ENCODE results near the gene HCRTR2. TPM values are rescaled to one million over a fixed set of nuclear protein-coding genes. Genes with fewer than 3 reads are reported as not detected.

HCRTR2 gene
- not detected in 2 replicates for total RNA-seq
- long read RNA-seq = 0 reads

GRCh38 chr6:55174211-55175026 is at the start of gene HCRTR2:
TSS of gene HCRTR2 (plus strand) at chr6:55174515. CDS start at chr6:55174588, 73 bp downstream.
- no peak for DNase-seq (ENCODE audit: low spot score, unreplicated experiment)
- Mint-ChIP-seq H3K4me3 (ENCODE audit: low read depth) (peak within 1 kb of the TSS; percentile 65), H3K27ac (no peak within 1 kb of the TSS), H3K9me3 (ENCODE audit: low read depth) (no peaks in the 10 kb centered on the region), H3K27me3 (peaks cover 57% of the 10 kb centered on the region), H3K4me1 (ENCODE audit: low read depth) (peaks cover 4% of the 10 kb centered on the region), H3K36me3 (ENCODE audit: insufficient read depth) (no peaks in the 10 kb centered on the region)
- TF ChIP-seq, protein P1, sequence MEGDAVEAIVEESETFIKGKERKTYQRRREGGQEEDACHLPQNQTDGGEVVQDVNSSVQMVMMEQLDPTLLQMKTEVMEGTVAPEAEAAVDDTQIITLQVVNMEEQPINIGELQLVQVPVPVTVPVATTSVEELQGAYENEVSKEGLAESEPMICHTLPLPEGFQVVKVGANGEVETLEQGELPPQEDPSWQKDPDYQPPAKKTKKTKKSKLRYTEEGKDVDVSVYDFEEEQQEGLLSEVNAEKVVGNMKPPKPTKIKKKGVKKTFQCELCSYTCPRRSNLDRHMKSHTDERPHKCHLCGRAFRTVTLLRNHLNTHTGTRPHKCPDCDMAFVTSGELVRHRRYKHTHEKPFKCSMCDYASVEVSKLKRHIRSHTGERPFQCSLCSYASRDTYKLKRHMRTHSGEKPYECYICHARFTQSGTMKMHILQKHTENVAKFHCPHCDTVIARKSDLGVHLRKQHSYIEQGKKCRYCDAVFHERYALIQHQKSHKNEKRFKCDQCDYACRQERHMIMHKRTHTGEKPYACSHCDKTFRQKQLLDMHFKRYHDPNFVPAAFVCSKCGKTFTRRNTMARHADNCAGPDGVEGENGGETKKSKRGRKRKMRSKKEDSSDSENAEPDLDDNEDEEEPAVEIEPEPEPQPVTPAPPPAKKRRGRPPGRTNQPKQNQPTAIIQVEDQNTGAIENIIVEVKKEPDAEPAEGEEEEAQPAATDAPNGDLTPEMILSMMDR (IDR thresholded peaks at IDR 0.05; ENCODE audit: unreplicated experiment) = no peak

GRCh38 chr6:55130806-55131324 is 43.5 kb upstream of the HCRTR2 start:
- TF ChIP-seq, protein P1 (IDR thresholded peaks at IDR 0.05; ENCODE audit: unreplicated experiment) = no peak
- H3K27ac Mint-ChIP-seq = no peak overlapping the region
- no peak overlapping the region for H3K4me3 Mint-ChIP-seq (ENCODE audit: low read depth)
- DNase-seq (ENCODE audit: low spot score, unreplicated experiment) = no peak
- no peaks in the 10 kb centered on the region for H3K27me3 Mint-ChIP-seq
- peaks cover 3% of the 10 kb centered on the region for H3K4me1 Mint-ChIP-seq (ENCODE audit: low read depth)
- no peaks in the 10 kb centered on the region for H3K36me3 Mint-ChIP-seq (ENCODE audit: insufficient read depth)
- peaks cover under 1% of the 10 kb centered on the region for H3K9me3 Mint-ChIP-seq (ENCODE audit: low read depth)

DNA sequence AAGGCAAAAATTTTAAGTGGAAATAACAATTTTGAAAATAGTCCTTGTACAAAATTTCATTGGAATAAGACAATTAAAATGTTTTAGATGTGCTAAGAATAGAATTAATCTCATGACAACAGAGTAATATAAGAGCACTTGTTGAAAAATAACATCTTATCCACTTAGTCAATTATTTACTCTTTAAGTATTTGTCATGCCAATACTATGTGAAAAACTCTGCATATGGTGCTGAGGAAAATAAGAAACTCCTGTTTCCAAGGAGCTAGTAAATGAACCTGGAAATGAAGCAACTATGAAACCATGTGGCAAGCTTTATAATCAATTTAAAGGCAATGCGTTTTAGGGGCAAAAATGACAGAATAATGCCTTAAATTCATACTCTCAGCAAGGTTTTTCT is 42.7 kb upstream of the HCRTR2 start:
- DNase-seq (ENCODE audit: low spot score, unreplicated experiment) = no peak
- peaks cover 3% of the 10 kb centered on the region for H3K4me1 Mint-ChIP-seq (ENCODE audit: low read depth)
- TF ChIP-seq, protein P1 (IDR thresholded peaks at IDR 0.05; ENCODE audit: unreplicated experiment) = no peak

DNA sequence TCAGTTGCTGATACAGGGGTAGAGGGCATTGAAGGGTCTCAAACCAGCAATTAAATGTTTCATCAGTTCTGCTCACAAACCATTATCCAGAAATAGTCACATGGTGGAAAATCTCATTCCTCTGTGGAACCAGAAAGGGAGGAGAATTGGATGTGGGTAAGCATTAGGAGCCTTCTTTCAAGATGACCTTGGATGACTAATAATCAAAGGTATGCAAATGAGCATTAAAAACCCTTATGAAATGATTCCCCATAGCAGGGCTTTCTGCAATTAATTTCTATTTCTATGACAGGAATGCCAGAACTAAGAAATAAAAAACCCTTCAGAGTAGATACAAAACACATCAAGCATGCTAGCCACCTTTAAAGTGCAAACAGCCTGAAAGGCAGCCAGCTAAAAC is 37.4 kb upstream of the HCRTR2 start:
- H3K27me3 Mint-ChIP-seq = no peaks in the 10 kb centered on the region
- H3K27ac Mint-ChIP-seq = no peak overlapping the region
- H3K4me1 Mint-ChIP-seq (ENCODE audit: low read depth) = peaks cover 3% of the 10 kb centered on the region
- TF ChIP-seq, protein P1 (IDR thresholded peaks at IDR 0.05; ENCODE audit: unreplicated experiment) = no peak
- H3K9me3 Mint-ChIP-seq (ENCODE audit: low read depth) = no peaks in the 10 kb centered on the region
- no peak for DNase-seq (ENCODE audit: low spot score, unreplicated experiment)
- no peaks in the 10 kb centered on the region for H3K36me3 Mint-ChIP-seq (ENCODE audit: insufficient read depth)
- H3K4me3 Mint-ChIP-seq (ENCODE audit: low read depth) = no peak overlapping the region

More for the DNA sequence above, 42.7 kb upstream of the HCRTR2 start:
- H3K27me3 Mint-ChIP-seq = no peaks in the 10 kb centered on the region
- H3K27ac Mint-ChIP-seq = no peak overlapping the region
- H3K36me3 Mint-ChIP-seq (ENCODE audit: insufficient read depth) = no peaks in the 10 kb centered on the region
- no peak overlapping the region for H3K4me3 Mint-ChIP-seq (ENCODE audit: low read depth)
- no peaks in the 10 kb centered on the region for H3K9me3 Mint-ChIP-seq (ENCODE audit: low read depth)

DNA sequence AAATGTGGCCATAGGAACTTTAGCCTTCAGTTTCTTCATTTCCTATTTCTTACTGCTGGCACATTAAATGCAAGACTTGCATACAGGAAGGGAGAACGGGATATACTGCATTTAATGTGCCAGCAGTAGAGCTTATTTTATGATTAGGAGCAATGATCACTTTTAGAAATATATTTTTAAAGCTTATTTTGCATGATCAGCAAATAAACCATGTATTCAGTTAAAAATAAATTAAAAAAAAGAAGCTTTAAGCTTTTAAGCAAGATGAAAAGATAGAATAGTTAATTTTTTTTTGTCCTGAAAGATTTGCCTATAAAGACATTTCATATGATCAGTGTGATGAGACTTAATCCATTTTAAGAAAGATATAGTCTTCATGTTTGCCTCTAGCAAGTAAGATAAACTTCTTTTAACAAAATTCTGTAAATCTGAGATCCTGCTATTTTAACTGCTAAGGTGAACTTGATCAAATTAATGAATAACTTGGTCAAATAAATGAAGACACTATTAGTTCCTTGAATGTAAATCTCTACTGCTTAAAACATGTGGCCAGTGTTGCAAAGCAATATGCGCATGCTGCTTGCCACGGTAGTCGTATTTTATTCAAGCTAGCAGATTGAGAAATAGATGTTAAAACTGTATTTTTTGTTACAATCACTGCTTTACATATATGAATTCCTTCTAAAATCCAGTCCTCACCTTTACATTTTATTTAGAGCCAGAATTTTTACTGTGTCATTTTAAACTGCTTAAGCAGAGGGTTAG is 36.2 kb upstream of the HCRTR2 start:
- H3K4me3 Mint-ChIP-seq (ENCODE audit: low read depth) = no peak overlapping the region
- no peak for DNase-seq (ENCODE audit: low spot score, unreplicated experiment)
- TF ChIP-seq, protein P1 (IDR thresholded peaks at IDR 0.05; ENCODE audit: unreplicated experiment) = no peak
- H3K9me3 Mint-ChIP-seq (ENCODE audit: low read depth) = no peaks in the 10 kb centered on the region
- no peak overlapping the region for H3K27ac Mint-ChIP-seq
- no peaks in the 10 kb centered on the region for H3K36me3 Mint-ChIP-seq (ENCODE audit: insufficient read depth)
- no peaks in the 10 kb centered on the region for H3K27me3 Mint-ChIP-seq
- no peaks in the 10 kb centered on the region for H3K4me1 Mint-ChIP-seq (ENCODE audit: low read depth)

Data from progenitor cell of endocrine pancreas (in vitro differentiated cells).